Cardiac septum (tissue), 1 donor: ENCODE data around the gene BANP. TPM values are rescaled to one million over a fixed set of nuclear protein-coding genes. Genes with fewer than 3 reads are reported as not detected.
"Not testable (repeated sequence)": the region's sequence is repeated elsewhere in the genome, so short reads cannot be mapped to it uniquely, and the experiment has no call there.

Experiments used
- DNase-seq: peaks from one replicate; pipeline ENCODE4 v3.0.0-alpha.2; 2020; ENCODE audit warnings: low spot score
- intact Hi-C: fragments of 100-400 bp; cut with DNase I; formaldehyde crosslinking; loops from one replicate; pipeline ENCODE4 v1.14.0; 2022
- total RNA-seq: library from RNA; stranded (reverse); fragmentation: NEBNext Ultra II Directional; extraction: Animal tissue kit (Norgen Biotek cat#: 25700); gene quantifications from one replicate; pipeline ENCODE4 v1.2.1, GENCODE V29; 2021
- donor health status: DM: no; HTN: no; CAD: no.

Gene BANP
- total RNA-seq, 1 donor from 2014 or later, result 18.4 TPM

DNA sequence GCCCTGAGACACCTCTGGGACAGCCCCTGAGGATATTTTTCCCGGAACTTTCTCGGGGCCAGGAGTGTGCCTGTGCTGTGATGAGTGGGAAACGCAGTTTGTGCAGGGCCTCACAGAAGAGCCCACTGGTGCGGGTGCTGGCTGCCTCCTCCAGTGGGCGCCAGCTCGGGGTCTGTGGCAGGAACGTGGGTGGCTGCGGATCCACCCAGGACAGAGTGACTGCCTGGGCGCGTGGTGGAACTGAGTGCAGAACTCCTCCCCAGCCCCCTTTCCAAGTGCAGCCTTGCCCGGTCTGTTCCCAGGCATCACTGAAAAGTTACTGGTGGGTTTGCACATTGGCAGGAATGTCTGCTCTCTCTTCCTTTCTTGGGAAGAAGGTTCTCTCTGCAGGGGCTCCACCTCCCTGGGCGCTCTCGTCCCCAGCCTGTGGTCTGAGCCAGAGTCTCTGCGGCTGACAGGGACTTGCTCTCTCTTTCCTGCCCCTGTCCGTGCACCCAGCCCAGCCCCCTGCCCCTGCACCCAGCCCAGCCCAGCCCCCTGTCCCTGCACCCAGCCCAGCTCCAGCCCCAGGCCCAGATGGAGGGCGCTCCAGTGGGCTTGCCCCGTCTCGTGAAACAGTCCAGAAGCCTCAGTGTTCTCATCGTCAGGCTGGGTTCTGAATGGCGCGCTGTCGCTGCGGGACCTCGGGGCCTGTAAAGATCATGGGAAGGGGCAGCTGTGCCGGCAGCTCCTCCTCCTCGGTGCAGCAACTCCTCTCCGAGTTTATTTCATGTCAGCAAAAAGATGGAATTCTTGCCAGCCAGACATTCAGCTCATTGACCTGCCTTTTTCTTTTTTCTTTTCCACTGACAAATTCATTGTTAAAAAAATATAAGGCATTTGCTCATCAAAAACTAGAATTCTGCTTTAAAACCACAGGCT lies 117.5 kb downstream of the BANP start:
- DNase-seq, result no peak
- intact Hi-C loops, result no loop called here

DNA sequence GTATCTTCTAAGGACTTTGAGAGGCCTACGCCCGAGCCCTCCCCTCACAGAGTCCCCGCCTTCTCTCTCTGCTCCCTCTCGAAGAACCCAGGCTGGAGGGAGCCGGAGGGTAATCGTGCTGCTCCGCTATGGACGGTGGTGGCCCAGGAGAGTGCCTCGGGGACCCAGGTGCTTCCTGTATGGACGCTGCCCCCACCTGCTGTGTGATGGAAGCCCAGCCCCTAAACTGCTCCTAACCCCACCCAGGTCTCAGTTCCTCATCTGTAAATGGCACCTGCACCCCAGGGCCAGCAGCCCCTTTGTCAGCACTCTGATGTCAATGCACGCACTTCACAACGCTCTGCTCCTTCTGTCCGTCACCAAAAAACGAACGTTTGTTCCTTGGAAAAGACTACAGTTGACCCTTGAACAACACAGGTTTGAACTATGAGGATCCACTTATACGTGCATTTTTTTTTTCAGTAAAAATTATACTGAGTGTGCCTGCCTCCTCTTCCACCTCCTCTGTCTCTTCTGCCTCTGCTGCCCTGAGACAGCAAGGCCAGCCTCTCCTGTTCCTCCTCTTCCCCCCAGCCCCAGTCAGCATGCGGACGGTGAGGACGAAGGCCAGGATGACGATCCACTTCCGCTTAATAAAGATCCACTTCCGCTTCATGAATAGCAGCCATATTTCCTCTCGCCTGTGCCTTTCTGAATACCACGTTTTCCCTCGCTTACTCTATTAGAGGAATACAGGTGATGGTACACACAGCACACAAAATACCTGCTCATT lies 118.3 kb downstream of the BANP start:
- intact Hi-C loops, result no loop called here
- DNase-seq, result no peak

DNA sequence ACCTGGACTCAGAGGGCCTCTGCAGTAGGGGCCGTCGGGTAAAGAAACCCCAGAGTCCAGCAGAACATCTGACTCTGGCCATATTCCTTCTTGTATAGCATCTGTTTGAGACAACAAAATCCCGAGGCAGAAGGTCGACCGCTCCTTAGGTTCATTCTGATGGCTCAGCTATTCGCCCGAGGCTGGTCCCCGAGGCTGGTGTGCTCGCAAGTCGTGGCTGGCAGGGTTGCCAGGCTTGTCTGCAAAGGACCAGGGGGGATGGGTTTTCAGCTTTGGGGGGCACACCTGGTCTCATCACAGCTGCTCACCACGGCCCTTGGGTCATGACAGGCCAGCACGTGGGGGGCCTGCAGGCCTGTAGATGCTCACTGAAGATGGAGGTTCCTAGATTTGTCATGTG lies 119.1 kb downstream of the BANP start:
- intact Hi-C loops, result no loop called here
- DNase-seq, result no peak

DNA sequence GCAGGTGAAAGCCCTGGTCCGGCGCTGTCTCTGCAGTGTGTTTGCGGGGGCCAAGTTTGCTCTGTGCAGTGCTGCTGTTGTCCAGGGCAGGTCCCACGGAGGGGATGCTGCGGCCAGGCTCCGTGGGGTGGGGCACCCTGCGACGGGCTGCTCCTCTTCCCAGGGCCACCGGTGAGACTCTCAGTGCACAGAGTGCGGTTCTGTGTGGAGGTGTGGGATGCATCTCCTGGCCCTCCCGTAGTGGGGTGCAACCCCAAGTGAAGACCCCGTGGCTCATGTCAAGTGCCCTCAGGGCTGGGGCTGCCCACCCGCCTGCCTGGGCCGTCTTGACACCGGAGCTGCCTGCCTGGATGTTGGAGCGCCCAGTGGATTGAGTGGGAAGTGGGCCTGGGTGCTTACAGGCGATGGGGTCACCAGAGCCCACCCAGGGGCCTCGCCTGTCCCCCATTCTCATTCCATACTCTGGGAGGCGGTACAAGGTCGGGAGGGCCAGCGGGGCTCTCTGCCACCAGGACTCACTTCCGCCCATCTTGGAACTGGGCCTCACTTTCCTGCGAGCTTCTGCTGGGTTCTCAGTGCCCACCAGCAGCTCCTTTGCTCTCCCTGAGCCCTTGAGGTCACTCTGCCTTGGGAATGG lies 119.9 kb downstream of the BANP start:
- no peak for DNase-seq
- intact Hi-C loops, result no loop called here

DNA sequence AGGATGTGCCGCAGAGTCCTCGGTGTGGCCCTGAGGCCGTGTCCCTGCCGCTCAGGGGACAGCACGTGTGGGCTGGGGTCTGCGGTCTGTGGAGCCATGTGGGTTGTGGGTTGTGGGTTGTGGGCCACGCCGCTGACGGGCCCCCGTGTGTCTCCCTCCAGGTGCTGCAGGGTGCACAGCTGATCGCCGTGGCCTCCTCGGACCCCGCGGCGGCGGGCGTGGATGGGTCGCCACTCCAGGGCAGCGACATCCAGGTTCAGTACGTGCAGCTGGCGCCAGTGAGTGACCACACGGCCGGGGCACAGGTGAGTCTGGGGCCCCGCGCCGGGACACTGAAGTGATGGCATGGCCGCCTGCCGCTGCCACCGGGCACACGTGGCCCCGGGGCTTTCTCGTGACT lies 120.7 kb downstream of the BANP start:
- intact Hi-C loops, result no loop called here

DNA sequence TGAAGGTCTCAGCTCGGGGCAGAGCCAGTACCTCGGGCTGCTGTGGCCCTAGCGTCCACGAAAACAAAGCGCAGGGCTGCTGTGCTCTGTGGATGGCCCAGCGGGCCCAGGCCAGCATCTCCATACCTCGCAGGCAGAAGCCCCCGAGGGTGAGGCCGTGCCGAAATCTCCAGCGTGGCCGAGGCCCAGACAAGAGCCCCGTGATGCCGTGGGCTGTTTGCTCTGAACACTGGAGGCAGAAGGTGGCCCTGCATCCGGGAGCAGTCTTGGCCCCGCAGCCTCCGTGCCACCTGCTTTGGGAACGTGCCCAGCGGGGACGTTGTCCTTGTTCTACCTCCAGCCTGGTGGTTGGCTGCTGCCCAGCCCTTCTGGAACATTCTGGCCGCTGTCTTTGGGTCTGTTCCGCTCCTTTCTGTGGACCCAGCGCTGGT lies 121.4 kb downstream of the BANP start:
- DNase-seq, result no peak
- intact Hi-C loops, result no loop called here

More for the DNA sequence above, 120.7 kb downstream of the BANP start:
- no peak for DNase-seq

DNA sequence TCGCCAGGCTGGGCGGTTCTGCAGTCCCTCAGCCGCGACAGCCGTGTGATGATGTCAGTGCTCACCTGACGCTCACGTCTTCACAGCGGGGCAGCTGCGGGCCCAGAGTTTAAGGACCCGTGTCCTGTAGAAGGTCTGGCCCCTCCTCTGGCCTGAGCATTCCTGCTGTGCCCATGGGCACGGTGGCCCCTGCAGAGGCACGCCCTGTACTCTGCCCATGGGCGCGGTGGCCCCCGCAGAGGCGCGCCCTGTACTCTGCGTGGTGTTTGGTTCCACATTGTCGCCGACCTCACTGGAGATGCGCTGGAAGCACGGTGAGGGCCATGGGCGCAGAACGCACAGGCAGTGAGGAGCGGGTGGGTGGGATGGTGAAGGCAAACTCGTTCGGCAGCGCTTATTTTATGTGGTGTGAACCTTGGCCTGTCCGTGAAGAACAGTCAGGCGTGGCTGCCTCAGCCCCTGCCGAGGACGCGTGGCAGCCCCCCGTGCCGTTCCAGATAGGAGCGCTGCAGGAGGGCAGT lies 122.0 kb downstream of the BANP start:
- intact Hi-C loops, result no loop called here
- no peak for DNase-seq

DNA sequence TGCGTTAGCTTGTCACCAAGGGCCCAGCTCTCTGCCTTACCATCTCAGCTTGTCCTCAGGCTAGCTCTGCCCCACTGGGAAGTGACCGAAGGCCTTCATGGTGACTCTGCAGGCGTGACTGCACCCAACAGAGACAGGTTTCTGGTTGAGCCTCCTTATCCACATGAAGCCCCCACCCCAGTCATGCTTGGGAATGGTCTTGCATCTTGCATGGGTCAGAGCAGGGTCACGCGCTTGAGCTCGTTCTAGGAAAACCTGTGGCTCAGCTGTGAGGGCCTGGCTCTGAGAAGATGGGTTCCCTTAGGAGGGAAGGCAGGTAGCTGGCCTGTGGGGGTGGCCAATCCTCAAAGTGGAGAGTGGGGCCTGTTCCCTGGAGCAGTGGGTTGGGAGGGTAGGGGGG lies 122.8 kb downstream of the BANP start:
- DNase-seq, result no peak
- intact Hi-C loops, result no loop called here

DNA sequence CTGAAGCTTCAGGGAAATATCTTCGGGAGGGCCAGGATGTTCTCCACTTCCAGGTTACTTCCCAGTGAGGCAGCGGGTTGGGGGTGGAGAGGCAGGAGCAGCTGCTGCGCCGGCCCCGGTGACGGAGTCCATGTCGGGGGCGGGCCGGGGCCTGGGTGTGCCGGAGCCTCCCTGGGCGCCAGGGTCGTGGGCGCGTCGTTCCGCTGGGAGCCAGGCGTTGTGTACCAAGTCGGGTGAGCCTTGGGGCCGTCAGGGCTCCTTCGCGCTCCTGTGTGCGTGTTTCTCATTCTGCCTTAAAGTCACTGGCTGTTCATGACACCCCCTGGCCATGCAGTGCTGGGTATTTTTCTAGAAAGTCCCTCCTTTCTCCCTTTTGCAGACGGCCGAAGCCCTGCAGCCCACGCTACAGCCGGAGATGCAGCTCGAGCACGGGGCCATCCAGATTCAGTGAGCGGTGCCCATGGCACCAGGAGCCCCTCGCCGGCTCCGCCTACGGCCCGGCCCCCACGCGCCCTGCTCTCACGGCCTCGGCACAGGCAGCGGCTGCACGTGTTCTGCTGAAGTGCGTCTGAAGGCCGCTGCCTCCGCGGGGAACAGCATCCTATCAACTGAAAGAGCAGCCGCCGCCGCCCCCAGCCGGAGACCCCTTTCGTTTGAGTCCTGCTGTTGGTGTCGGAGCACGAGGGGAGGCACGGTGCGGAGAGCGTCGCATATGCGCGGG lies 125.1 kb downstream of the BANP start:
- no peak for DNase-seq
- intact Hi-C loops, result no loop called here

DNA sequence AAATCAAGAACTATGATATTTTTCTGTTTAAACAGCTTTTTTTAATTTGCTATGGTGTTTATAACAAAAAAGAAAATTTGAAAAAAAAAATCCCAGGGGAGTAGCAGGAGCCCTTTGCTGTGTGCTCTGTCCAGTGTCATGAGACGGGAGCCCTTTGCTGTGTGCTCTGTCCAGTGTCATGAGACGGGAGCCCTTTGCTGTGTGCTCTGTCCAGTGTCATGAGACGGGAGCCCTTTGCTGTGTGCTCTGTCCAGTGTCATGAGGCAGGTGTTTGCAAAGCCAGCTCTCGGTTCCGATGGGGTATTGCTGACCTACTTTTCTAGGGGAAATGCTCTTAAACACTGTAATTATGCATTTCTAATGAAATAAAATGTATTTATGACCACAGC lies 125.7 kb downstream of the BANP start:
- DNase-seq, intact Hi-C loops: not testable (repeated sequence)

DNA sequence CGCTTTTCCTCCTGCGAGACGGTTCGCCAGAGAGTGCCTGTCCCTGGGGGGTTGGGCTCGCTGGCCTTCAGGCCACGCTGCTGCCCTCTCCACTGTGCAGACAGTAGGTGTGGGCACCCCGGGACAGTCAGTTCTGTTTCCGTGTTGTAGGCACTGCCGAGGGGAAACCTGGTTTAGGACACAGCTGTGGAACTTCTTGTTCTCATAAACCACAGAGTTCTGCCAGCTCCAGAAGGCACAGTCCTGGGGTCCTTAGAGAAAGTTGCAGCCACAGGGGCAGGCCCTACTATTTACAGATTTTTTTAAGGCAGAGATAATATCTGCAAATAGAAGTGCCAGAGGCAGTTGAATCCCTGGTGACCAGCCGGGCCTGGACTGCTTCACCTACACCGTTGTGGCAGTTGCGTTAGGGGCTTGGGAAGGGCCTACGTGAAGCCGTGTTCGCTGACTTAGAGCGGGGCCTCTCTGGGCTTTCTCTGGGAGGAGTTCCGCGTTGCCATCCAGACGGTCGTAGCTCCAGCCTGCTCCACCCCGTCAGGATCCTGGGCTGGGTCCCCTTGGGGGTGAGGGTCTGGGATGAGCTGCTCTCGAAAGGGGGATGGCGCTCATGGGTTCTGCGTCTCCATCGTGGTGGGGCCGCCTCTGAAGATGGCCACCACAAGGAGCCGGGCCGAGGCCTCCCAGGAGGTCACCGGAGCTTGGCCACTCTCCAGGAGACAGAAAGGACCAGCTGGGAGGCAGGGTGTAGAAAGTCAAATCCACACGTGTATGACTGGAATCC lies 126.3 kb downstream of the BANP start:
- DNase-seq, result no peak
- intact Hi-C loops, result no loop called here

DNA sequence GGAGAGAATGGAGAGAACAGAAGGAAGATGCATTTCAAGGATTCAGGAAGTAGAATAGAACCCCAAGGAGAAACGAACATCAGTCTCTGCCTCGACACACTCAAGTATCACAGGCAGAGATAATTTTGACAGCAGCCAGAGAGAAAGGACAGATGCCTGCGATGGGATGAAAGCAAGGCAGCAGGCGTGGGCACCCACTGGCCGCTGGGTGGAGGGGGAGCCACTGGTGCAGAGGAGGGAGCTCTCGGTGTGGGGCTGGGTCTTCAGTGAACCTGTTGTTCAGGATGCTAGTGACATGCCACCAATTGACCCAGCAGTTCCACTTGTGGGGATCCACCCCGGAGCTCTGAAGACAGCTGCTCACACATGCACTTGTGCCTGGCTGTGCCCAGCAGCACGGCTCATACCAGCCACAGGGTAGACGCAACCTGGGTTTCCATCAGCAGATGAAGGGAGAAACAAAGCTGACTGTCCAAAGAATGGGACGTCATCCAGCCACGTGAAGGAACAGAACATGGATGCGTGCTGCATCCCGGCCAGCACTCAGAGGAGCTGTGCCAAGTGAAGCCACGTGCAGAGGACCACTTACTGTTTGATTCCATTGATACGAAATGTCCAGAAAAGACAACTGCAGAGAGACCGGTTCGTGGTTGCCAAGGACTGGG lies 127.0 kb downstream of the BANP start:
- intact Hi-C loops, result no loop called here
- no peak for DNase-seq

DNA sequence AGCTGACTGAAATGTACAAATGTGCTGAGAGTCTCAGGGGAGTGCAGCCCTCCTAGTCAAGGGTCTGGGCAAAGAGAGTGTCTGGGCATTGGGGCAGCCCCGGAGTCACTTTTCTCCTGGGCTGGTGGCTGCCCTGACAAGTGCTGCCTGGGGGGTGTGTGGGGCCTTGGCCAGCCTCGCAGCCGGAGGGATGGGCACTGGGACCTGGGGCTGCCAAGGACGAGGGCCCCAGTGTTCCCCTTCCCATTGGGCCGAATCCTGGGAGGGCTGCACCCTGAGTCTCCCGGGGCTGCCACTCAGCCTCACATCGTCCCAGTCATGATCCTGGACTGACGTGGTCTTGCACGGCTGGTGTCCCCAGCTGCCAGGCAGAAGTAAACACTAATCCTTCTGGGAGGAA lies 132.3 kb downstream of the BANP start:
- no peak for DNase-seq
- intact Hi-C loops, result no loop called here

DNA sequence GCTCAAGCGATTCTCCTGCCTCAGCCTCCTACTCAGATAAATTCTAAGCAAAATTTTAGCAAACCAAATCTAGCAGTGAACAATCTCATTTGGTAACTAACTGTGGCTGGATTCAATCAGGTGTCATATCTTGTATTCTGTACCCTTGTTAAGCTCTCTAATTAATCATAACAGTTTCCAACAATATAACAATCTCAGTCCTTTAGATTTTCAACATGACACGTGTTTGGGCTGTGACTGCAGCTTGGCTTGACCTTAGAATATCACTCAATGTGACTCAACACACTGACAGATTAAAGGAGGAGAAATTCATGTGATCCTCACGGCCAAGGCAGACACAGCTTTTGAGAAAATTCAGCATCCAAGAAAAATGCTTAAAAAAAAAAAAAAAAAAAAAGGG lies 133.6 kb downstream of the BANP start:
- intact Hi-C loops, result no loop called here
- no peak for DNase-seq

DNA sequence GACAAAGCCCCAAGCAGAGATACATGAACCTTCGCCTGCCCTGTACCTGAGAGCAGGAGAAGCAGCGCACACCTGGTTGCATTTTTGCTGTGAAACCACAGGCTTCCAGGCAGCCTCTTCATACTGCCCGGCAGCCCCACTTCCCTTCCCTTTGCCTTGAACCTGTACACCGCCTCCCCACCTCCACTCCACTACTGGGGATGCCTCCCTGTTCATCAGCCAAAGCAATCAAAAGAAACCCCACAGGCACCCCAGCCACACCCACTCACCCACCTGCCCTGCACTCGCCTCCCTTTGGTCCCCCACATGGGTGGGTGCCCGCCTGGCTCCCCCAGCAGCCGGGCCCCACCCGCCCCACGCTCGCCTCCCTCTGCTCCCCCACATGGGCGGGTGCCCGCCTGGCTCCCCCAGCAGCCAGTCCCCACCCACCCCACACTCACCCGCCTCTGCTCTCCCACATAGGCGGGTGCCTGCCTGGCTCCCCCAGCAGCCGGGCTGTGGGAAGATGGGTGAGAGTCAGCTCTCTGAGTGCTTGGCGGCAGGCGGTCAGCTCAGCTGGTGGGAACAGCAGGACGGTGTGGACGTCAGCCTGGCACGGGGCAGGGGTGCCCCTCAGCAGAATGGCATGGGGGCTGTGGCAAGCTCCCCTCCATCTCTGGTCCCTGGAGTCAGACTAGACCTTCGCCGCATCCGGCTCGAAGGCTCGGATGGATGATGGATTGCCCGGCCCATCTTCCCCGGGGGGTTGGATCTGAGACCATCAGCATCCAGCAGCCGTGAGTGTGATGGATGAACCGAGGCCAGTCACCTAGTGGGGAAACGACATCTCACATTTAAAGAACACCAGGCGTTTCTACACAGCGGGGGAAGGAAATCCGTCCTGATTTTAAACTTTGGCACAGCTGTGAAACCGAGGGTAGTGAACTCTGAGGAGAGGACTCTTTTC lies 135.6 kb downstream of the BANP start:
- intact Hi-C loops, result no loop called here

DNA sequence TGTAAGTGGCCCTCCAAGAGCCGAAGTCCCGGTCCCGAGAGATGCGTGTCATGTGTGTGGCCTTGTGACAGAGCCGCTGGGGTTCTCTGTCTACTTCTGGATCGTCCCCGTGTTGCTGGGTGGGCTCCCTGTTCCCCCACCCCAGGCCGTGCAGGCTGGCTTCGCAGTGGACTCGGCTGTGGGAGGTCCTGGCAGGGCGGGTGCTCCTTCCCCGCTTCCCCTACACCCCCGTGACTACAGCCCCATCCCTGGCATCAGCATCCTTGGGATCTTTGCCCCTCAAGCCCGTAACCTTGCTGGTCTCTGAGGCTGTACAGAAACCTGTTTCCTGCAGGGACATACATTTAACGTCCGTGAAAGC lies 136.3 kb downstream of the BANP start:
- DNase-seq, result no peak
- intact Hi-C loops, result no loop called here

More for the DNA sequence above, 135.6 kb downstream of the BANP start:
- no peak for DNase-seq

DNA sequence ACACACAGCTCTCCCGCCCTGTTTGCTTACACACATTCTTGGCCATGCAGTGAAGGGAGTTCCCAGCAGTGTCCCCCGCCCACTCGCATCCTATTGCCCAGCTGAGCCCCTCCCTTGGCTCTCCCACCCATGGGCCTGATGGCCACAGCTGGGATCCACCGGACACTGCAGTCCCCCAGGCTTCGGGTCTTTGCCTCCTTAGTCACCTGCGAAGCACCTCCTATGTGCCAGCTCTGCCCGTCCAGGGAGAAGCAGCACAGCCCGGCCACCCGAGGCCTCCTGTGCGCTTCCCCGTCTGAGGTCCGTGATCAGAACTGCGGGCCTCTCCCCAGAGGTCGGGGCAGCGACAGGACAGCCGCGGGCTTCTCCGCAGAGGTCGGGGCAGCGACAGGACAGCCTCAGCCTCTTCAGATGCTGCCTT lies 136.9 kb downstream of the BANP start:
- intact Hi-C loops, result no loop called here
- DNase-seq, result no peak
